Measurements from ENCODE around the gene FGF5.

- TF ChIP-seq CTCF (IDR thresholded peaks at IDR 0.05) (no peak), POLR2AphosphoS5 (IDR thresholded peaks at IDR 0.05) (no peak), POLR2A (IDR thresholded peaks at IDR 0.05) (no peak), EP300 (IDR thresholded peaks at IDR 0.05; ENCODE audit: low read depth) (no peak)
These were observed 13.0 kb upstream of the FGF5 start for GRCh38 chr4:80253510-80253909.

Measured in transverse colon (tissue), 4 donors.